ENCODE data around the gene CNIH2.

DNA sequence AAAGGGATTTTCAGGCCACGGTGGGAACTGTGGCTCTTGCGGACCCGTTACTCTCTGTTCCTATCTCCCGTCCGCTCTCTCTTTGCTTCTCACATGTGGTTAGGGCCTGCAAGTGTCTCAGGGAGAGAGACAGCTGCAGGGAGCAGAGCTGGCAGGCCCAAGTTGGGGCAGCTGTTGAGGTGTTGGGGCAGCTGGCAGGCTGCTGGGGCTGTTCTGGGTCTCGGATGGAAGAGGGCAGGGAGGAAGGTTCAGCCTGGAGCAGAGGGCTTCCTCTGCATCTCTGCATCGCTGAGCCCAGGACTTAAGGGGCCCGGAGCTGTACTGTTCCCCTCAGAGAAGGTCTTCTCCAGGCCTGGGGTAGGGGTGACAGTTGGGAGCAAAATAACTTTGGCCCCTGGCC, 2.6 kb upstream of the CNIH2 start:
- TF ChIP-seq, protein P1, sequence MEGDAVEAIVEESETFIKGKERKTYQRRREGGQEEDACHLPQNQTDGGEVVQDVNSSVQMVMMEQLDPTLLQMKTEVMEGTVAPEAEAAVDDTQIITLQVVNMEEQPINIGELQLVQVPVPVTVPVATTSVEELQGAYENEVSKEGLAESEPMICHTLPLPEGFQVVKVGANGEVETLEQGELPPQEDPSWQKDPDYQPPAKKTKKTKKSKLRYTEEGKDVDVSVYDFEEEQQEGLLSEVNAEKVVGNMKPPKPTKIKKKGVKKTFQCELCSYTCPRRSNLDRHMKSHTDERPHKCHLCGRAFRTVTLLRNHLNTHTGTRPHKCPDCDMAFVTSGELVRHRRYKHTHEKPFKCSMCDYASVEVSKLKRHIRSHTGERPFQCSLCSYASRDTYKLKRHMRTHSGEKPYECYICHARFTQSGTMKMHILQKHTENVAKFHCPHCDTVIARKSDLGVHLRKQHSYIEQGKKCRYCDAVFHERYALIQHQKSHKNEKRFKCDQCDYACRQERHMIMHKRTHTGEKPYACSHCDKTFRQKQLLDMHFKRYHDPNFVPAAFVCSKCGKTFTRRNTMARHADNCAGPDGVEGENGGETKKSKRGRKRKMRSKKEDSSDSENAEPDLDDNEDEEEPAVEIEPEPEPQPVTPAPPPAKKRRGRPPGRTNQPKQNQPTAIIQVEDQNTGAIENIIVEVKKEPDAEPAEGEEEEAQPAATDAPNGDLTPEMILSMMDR (conservative IDR thresholded peaks at IDR 0.05 in 1 of 2, IDR thresholded peaks at IDR 0.05 in 1 of 2; ENCODE audit: low read depth in 1 of 2, low read length in 2 of 2) = no peak
- no peak for TF ChIP-seq EZH2 (IDR thresholded peaks at IDR 0.05; ENCODE audit: low read length, missing control alignments)

Measured in fibroblast of lung (primary cell).